HL-60 (cell line): ENCODE measurements around the gene GABRR2.

ENCODE experiments used
- CTCF ChIP-seq: IDR thresholded peaks from one replicate; pipeline ENCODE4 v1.5.1; 2011; ENCODE audit warnings: low read length, control low read depth, inconsistent platforms; ENCODE audit not compliant: insufficient read depth
- GABPA ChIP-seq: IDR thresholded peaks from 2 replicates; pipeline ENCODE4 v1.6.1; 2012; ENCODE audit warnings: low read depth
- POLR2AphosphoS5 ChIP-seq: IDR thresholded peaks from 2 replicates; pipeline ENCODE4 v1.6.1; 2012; ENCODE audit warnings: low read depth
- REST ChIP-seq: IDR thresholded peaks from 2 replicates; pipeline ENCODE4 v1.6.1; 2012; ENCODE audit warnings: low read depth; ENCODE audit not compliant: insufficient replicate concordance
- SPI1 ChIP-seq: IDR thresholded peaks from 2 replicates; pipeline ENCODE4 v1.6.1; 2012; ENCODE audit warnings: low read depth, mild to moderate bottlenecking, borderline replicate concordance

- TF ChIP-seq CTCF (no peak), GABPA (no peak), SPI1 (no peak), REST (no peak), POLR2AphosphoS5 (no peak)
Observed at GRCh38 chr6:89328976-89329375, 13.9 kb upstream of the GABRR2 start.
